ENCODE results near the gene GMPS.
"Not testable (repeated sequence)": the region's sequence is repeated elsewhere in the genome, so short reads cannot be mapped to it uniquely, and the experiment has no call there.

DNA sequence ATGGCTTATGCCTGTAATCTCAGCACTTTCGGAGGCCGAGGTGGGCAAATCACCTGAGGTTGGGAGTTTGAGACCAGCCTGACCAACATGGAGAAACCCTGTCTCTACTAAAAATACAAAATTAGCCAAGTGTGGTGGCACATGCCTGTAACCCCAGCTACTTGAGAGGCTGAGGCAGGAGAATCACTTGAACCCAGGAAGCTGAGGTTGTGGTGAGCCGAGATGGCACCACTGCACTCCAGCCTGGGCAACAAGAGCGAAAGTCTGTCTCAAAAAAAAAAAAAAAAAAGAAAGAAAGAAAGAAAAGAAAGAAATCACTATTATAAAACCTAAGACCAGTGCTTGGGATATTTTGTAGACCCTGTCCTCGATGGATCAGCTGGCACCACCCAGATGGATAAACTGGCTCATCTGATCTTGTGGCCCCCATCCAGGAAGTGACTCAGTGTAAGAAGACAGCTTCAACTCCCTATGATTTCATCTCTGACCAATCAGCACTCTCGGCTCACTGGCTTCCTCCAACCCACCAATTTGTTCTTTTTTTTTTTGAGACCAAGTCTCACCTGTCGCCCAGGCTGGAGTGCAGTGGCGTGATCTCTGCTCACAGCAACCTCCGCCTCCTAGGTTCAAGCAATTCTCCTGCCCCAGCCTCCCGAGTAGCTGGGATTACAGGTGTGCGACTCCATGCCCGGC is 8.0 kb upstream of the GMPS start:
- TF ChIP-seq POLR2A (IDR thresholded peaks at IDR 0.05): not testable (repeated sequence)
- TF ChIP-seq, protein P1, sequence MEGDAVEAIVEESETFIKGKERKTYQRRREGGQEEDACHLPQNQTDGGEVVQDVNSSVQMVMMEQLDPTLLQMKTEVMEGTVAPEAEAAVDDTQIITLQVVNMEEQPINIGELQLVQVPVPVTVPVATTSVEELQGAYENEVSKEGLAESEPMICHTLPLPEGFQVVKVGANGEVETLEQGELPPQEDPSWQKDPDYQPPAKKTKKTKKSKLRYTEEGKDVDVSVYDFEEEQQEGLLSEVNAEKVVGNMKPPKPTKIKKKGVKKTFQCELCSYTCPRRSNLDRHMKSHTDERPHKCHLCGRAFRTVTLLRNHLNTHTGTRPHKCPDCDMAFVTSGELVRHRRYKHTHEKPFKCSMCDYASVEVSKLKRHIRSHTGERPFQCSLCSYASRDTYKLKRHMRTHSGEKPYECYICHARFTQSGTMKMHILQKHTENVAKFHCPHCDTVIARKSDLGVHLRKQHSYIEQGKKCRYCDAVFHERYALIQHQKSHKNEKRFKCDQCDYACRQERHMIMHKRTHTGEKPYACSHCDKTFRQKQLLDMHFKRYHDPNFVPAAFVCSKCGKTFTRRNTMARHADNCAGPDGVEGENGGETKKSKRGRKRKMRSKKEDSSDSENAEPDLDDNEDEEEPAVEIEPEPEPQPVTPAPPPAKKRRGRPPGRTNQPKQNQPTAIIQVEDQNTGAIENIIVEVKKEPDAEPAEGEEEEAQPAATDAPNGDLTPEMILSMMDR (IDR thresholded peaks at IDR 0.05): not testable (repeated sequence)
